OCI-LY1 (cell line): ENCODE data around the gene PXK.
A peak's percentile ranks its signal among the peaks of the same experiment; 100 is the strongest.

Experiments used
- H2AFZ ChIP-seq: fragments of 200-600 bp; sonication (generic), shearing (Covaris generic); 2 replicates; pipeline ENCODE4 v1.6.0; 2014; ENCODE audit warnings: antibody characterized with exemption, mild to moderate bottlenecking, low read length
- H3F3A ChIP-seq: fragments of 200-600 bp; sonication (generic), shearing (Covaris generic); 2 replicates; pipeline ENCODE4 v1.6.0; 2014; ENCODE audit warnings: mild to moderate bottlenecking, antibody characterized with exemption, low read length, moderate library complexity; ENCODE audit not compliant: insufficient read depth
- H3K27ac ChIP-seq: fragments of 200-600 bp; sonication (generic); 2 replicates; pipeline ENCODE4 v1.5.1; 2014; ENCODE audit warnings: low read length, mixed run types, mild to moderate bottlenecking, low read depth; ENCODE audit not compliant: poor library complexity, severe bottlenecking
- H3K27me3 ChIP-seq: fragments of 200-600 bp; sonication (generic); 2 replicates; pipeline ENCODE4 v1.6.0; 2014; ENCODE audit warnings: antibody characterized with exemption, mild to moderate bottlenecking, low read length, moderate library complexity; ENCODE audit not compliant: insufficient read depth
- H3K36me3 ChIP-seq: fragments of 200-600 bp; sonication (generic); 2 replicates; pipeline ENCODE4 v1.6.1; 2014; ENCODE audit warnings: mild to moderate bottlenecking, antibody characterized with exemption, low read length, moderate library complexity, mixed read lengths; ENCODE audit not compliant: insufficient read depth
- H3K4me1 ChIP-seq: fragments of 200-600 bp; sonication (generic); 2 replicates; pipeline ENCODE4 v1.5.1; 2014; ENCODE audit warnings: mild to moderate bottlenecking, low read length, moderate library complexity; ENCODE audit not compliant: insufficient read depth, severe bottlenecking
- H3K4me2 ChIP-seq: fragments of 200-600 bp; sonication (generic), shearing (Covaris generic); 2 replicates; pipeline ENCODE4 v1.6.1; 2014; ENCODE audit warnings: low read length
- H3K4me3 ChIP-seq: fragments of 200-600 bp; sonication (generic); 2 replicates; pipeline ENCODE4 v1.5.1; 2014; ENCODE audit warnings: low read length, low read depth, mild to moderate bottlenecking, mixed read lengths; ENCODE audit not compliant: poor library complexity, severe bottlenecking
- H3K79me2 ChIP-seq: fragments of 200-600 bp; shearing (Covaris generic); 2 replicates; pipeline ENCODE4 v1.6.1; 2016; ENCODE audit warnings: mixed run types, low read length, mixed read lengths; ENCODE audit not compliant: insufficient read depth
- H3K9ac ChIP-seq: fragments of 200-600 bp; sonication (generic), shearing (Covaris generic); 2 replicates; pipeline ENCODE4 v1.6.1; 2014; ENCODE audit warnings: mild to moderate bottlenecking, low read length, mixed read lengths
- H3K9me2 ChIP-seq: fragments of 200-600 bp; sonication (generic), shearing (Covaris generic); 2 replicates; pipeline ENCODE4 v1.6.1; 2014; ENCODE audit warnings: low read depth, mild to moderate bottlenecking, low read length, mixed read lengths
- H3K9me3 ChIP-seq: fragments of 200-600 bp; shearing (Covaris generic); 2 replicates; pipeline ENCODE4 v1.6.1; 2014; ENCODE audit warnings: low read length, mixed read lengths
- H4K20me1 ChIP-seq: fragments of 200-600 bp; sonication (generic), shearing (Covaris generic); 2 replicates; pipeline ENCODE4 v1.6.0; 2016; ENCODE audit warnings: mild to moderate bottlenecking, low read length; ENCODE audit not compliant: insufficient read depth
- CTCF ChIP-seq: fragments of 200-600 bp; sonication (generic), shearing (Covaris generic); IDR thresholded peaks from 2 replicates; pipeline ENCODE4 v1.5.1; 2017; ENCODE audit warnings: mild to moderate bottlenecking, antibody characterized with exemption, low read length, moderate library complexity, mixed read lengths
- EZH2 ChIP-seq: fragments of 200-600 bp; sonication (generic), shearing (Covaris generic); IDR thresholded peaks from 2 replicates; pipeline ENCODE4 v1.8.0; 2017; ENCODE audit warnings: borderline replicate concordance, mixed run types, mild to moderate bottlenecking, antibody characterized with exemption, low read length, moderate library complexity, mixed read lengths

PXK gene

GRCh38 chr3:58325525-58325992, 7.1 kb upstream of the PXK start:
- H3K4me3 ChIP-seq: no peak overlapping the region

GRCh38 chr3:58326267-58326900, 6.3 kb upstream of the PXK start:
- H2AFZ ChIP-seq: no peak overlapping the region
- H3K79me2 ChIP-seq: no peaks in the 10 kb centered on the region
- H3K36me3 ChIP-seq: no peaks in the 10 kb centered on the region
- H3F3A ChIP-seq: peaks cover 5% of the 10 kb centered on the region; the same call in 1 of the 2 replicates
- no peaks in the 10 kb centered on the region for H3K27me3 ChIP-seq
- H3K27ac ChIP-seq: peak overlapping the region; percentile 33
- H3K9me3 ChIP-seq: no peaks in the 10 kb centered on the region
- no peak overlapping the region for H3K4me3 ChIP-seq
- TF ChIP-seq CTCF: no peak
- no peak for TF ChIP-seq EZH2
- H3K9ac ChIP-seq: no peak overlapping the region
- H3K4me1 ChIP-seq: peaks cover 64% of the 10 kb centered on the region
- no peaks in the 10 kb centered on the region for H3K9me2 ChIP-seq
- no peak overlapping the region for H3K4me2 ChIP-seq
- no peaks in the 10 kb centered on the region for H4K20me1 ChIP-seq

More at GRCh38 chr3:58325525-58325992, 7.1 kb upstream of the PXK start:
- Histone ChIP-seq H3F3A (peaks cover 5% of the 10 kb centered on the region; the same call in 1 of the 2 replicates), H3K27ac (peak overlapping the region; percentile 87), H4K20me1 (no peaks in the 10 kb centered on the region), H3K9ac (no peak overlapping the region), H3K9me2 (no peaks in the 10 kb centered on the region), H2AFZ (no peak overlapping the region), H3K27me3 (no peaks in the 10 kb centered on the region), H3K4me1 (peaks cover 60% of the 10 kb centered on the region), H3K79me2 (no peaks in the 10 kb centered on the region), H3K4me2 (no peak overlapping the region), H3K36me3 (no peaks in the 10 kb centered on the region), H3K9me3 (no peaks in the 10 kb centered on the region)
- TF ChIP-seq EZH2 (no peak), CTCF (no peak)

GRCh38 chr3:58329150-58329921, 3.4 kb upstream of the PXK start:
- H3K4me3 ChIP-seq: no peak overlapping the region
- no peaks in the 10 kb centered on the region for H3K27me3 ChIP-seq
- H3K9me3 ChIP-seq: no peaks in the 10 kb centered on the region
- H4K20me1 ChIP-seq: no peaks in the 10 kb centered on the region
- TF ChIP-seq CTCF: no peak
- no peak for TF ChIP-seq EZH2
- peaks cover 5% of the 10 kb centered on the region; the same call in 1 of the 2 replicates for H3F3A ChIP-seq
- H2AFZ ChIP-seq: no peak overlapping the region
- H3K4me2 ChIP-seq: no peak overlapping the region
- H3K9ac ChIP-seq: no peak overlapping the region
- H3K36me3 ChIP-seq: peaks cover 3% of the 10 kb centered on the region; the same call in 1 of the 2 replicates
- H3K27ac ChIP-seq: peak overlapping the region; percentile 48
- peaks cover 47% of the 10 kb centered on the region for H3K4me1 ChIP-seq
- H3K9me2 ChIP-seq: no peaks in the 10 kb centered on the region
- peaks cover 21% of the 10 kb centered on the region for H3K79me2 ChIP-seq
